HEK293 (cell line): ENCODE measurements around the gene B4GALT2.

ENCODE experiments used
- CTCF ChIA-PET: fragments of 350-600 bp; formaldehyde crosslinking; extraction: SDS; loops from one replicate; lab custom pipeline; 2021; ENCODE audit warnings: antibody characterized with exemption; lab: Yijun Ruan, JAX
- POLR2A ChIA-PET: fragments of 300-600 bp; formaldehyde crosslinking; extraction: SDS; loops from one replicate; lab custom pipeline; 2020; ENCODE audit warnings: antibody characterized with exemption, inconsistent platforms; lab: Yijun Ruan, JAX
- H3K27ac ChIP-seq: fragments of 200-500 bp; sonication (Bioruptor generic); 2 replicates; pipeline ENCODE4 v1.5.1; 2014; ENCODE audit warnings: low read depth, low read length, control low read depth, inconsistent platforms; ENCODE audit errors: extremely low read depth
- H3K36me3 ChIP-seq, 2 experiments: fragments of 200-500 bp in 1 of 2; sonication (Bioruptor generic) in 1 of 2; 1 replicate in 1 of 2; 2 replicates in 1 of 2; pipeline ENCODE4 v1.5.1; 2014 to 2017; ENCODE audit warnings: inconsistent platforms in 2 of 2, low read length in 2 of 2; ENCODE audit not compliant: control insufficient read depth in 2 of 2, insufficient read depth in 1 of 2
- H3K4me1 ChIP-seq: fragments of 200-500 bp; sonication (Bioruptor generic); 2 replicates; pipeline ENCODE4 v1.5.1; 2014; ENCODE audit warnings: mild to moderate bottlenecking, low read length, inconsistent platforms; ENCODE audit not compliant: control insufficient read depth, insufficient read depth
- H3K4me3 ChIP-seq: 2 replicates; pipeline ENCODE4 v1.5.1; 2011; ENCODE audit warnings: low read depth, mild to moderate bottlenecking, control low read depth, low read length, moderate library complexity
- H3K9me3 ChIP-seq: fragments of 200-500 bp; sonication (Bioruptor generic); 2 replicates; pipeline ENCODE4 v1.5.1; 2014; ENCODE audit warnings: low read depth, low read length, inconsistent platforms; ENCODE audit not compliant: control insufficient read depth, insufficient read depth
- ATF2 ChIP-seq: fragments of 450-650 bp; formaldehyde crosslinking; IDR thresholded peaks from 2 replicates; pipeline ENCODE4 v1.5.1; 2016; ENCODE audit warnings: missing biosample characterization, missing genetic modification characterization, low read depth
- CTCF ChIP-seq: fragments of 450-650 bp; formaldehyde crosslinking; IDR thresholded peaks from 2 replicates; pipeline ENCODE4 v1.5.1; 2016; ENCODE audit warnings: missing biosample characterization, missing genetic modification characterization
- EGR2 ChIP-seq: fragments of 450-650 bp; formaldehyde crosslinking; IDR thresholded peaks from 2 replicates; pipeline ENCODE4 v1.5.1; 2016; ENCODE audit warnings: low read depth, missing biosample characterization, missing genetic modification characterization
- GLI2 ChIP-seq: fragments of 450-650 bp; formaldehyde crosslinking; IDR thresholded peaks from 2 replicates; pipeline ENCODE4; 2017; ENCODE audit warnings: missing biosample characterization, missing genetic modification characterization, low read depth, borderline replicate concordance
- HOXC10 ChIP-seq: sonication (generic); formaldehyde crosslinking; IDR thresholded peaks from 2 replicates; pipeline ENCODE4 v1.8.1; 2023; ENCODE audit warnings: mild to moderate bottlenecking, missing genetic modification reagents
- KLF16 ChIP-seq: fragments of 450-650 bp; formaldehyde crosslinking; IDR thresholded peaks from 2 replicates; pipeline ENCODE4 v1.5.1; 2017; ENCODE audit warnings: missing biosample characterization, missing genetic modification characterization
- WT1 ChIP-seq: fragments of 450-650 bp; formaldehyde crosslinking; IDR thresholded peaks from 2 replicates; pipeline ENCODE4 v1.5.1; 2016; ENCODE audit warnings: missing biosample characterization, missing genetic modification characterization
- ZBTB48 ChIP-seq: fragments of 450-650 bp; formaldehyde crosslinking; IDR thresholded peaks from 2 replicates; pipeline ENCODE4 v1.5.1; 2016; ENCODE audit warnings: missing biosample characterization, missing genetic modification characterization
- ZBTB7A ChIP-seq: fragments of 450-650 bp; formaldehyde crosslinking; IDR thresholded peaks from 2 replicates; pipeline ENCODE4 v1.5.1; 2016; ENCODE audit warnings: low read depth, missing biosample characterization, missing genetic modification characterization
- ZNF132 ChIP-seq: fragments of 450-650 bp; formaldehyde crosslinking; IDR thresholded peaks from 2 replicates; pipeline ENCODE4 v1.5.1; 2017; ENCODE audit warnings: missing biosample characterization, missing genetic modification characterization, borderline replicate concordance
- ZNF19 ChIP-seq: fragments of 450-650 bp; formaldehyde crosslinking; IDR thresholded peaks from 2 replicates; pipeline ENCODE4; 2016; ENCODE audit warnings: missing biosample characterization, missing genetic modification characterization, low read depth
- ZNF211 ChIP-seq: fragments of 450-650 bp; formaldehyde crosslinking; IDR thresholded peaks from 2 replicates; pipeline ENCODE4 v1.5.1; 2016; ENCODE audit warnings: low read depth, missing biosample characterization, missing genetic modification characterization
- ZNF302 ChIP-seq: fragments of 450-650 bp; formaldehyde crosslinking; IDR thresholded peaks from 2 replicates; pipeline ENCODE4 v1.5.1; 2016; ENCODE audit warnings: missing biosample characterization, missing genetic modification characterization, low read depth
- ZNF394 ChIP-seq: fragments of 450-650 bp; formaldehyde crosslinking; IDR thresholded peaks from 2 replicates; pipeline ENCODE4 v1.5.1; 2016; ENCODE audit warnings: missing biosample characterization, missing genetic modification characterization, mild to moderate bottlenecking, moderate library complexity, borderline replicate concordance
- ZNF398 ChIP-seq: fragments of 450-650 bp; formaldehyde crosslinking; IDR thresholded peaks from 2 replicates; pipeline ENCODE4 v1.5.1; 2017; ENCODE audit warnings: missing biosample characterization, missing genetic modification characterization
- ZNF624 ChIP-seq: fragments of 450-650 bp; formaldehyde crosslinking; IDR thresholded peaks from 2 replicates; pipeline ENCODE4 v1.5.1; 2017; ENCODE audit warnings: missing biosample characterization, missing genetic modification characterization
- ZNF664 ChIP-seq: fragments of 450-650 bp; formaldehyde crosslinking; IDR thresholded peaks from 2 replicates; pipeline ENCODE4 v1.5.1; 2016; ENCODE audit warnings: missing biosample characterization, missing genetic modification characterization
- ZNF791 ChIP-seq: fragments of 450-650 bp; formaldehyde crosslinking; IDR thresholded peaks from 2 replicates; pipeline ENCODE4 v1.5.1; 2016; ENCODE audit warnings: missing biosample characterization, missing genetic modification characterization
- ZSCAN30 ChIP-seq: fragments of 450-650 bp; IDR thresholded peaks from 2 replicates; pipeline ENCODE4 v1.5.1; 2018; ENCODE audit warnings: missing biosample characterization, mild to moderate bottlenecking, missing genetic modification characterization, moderate library complexity
- TF ChIP-seq, protein P1 (sequence below): fragments of 450-650 bp; formaldehyde crosslinking; IDR thresholded peaks from 2 replicates; pipeline ENCODE4 v1.5.1; 2017; ENCODE audit warnings: missing biosample characterization, missing genetic modification characterization
- TF ChIP-seq, protein P2 (sequence below): fragments of 450-650 bp; formaldehyde crosslinking; IDR thresholded peaks from 2 replicates; pipeline ENCODE4 v1.5.1; 2016; ENCODE audit warnings: missing biosample characterization, missing genetic modification characterization
- TF ChIP-seq, protein P3 (sequence below): fragments of 450-650 bp; formaldehyde crosslinking; IDR thresholded peaks from 2 replicates; pipeline ENCODE4 v1.5.1; 2016; ENCODE audit warnings: missing biosample characterization, missing genetic modification characterization

The B4GALT2 gene

GRCh38 chr1:44024031-44024902 is 45.3 kb downstream of the B4GALT2 start:
- POLR2A ChIA-PET = no interaction called here
- no peak for TF ChIP-seq EGR2 (tag by site-specific recombination)
- TF ChIP-seq HOXC10 (CRISPR knock-in tag) = no peak
- TF ChIP-seq, protein P1, sequence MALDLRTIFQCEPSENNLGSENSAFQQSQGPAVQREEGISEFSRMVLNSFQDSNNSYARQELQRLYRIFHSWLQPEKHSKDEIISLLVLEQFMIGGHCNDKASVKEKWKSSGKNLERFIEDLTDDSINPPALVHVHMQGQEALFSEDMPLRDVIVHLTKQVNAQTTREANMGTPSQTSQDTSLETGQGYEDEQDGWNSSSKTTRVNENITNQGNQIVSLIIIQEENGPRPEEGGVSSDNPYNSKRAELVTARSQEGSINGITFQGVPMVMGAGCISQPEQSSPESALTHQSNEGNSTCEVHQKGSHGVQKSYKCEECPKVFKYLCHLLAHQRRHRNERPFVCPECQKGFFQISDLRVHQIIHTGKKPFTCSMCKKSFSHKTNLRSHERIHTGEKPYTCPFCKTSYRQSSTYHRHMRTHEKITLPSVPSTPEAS (tag by site-specific recombination) = no peak
- TF ChIP-seq WT1 (tag by site-specific recombination) = no peak
- no peak for TF ChIP-seq ZNF302 (tag by site-specific recombination)
- no peak for TF ChIP-seq ATF2
- TF ChIP-seq, all 188 proteins: peak for 0
- Histone ChIP-seq H3K36me3 (no peaks in the 10 kb centered on the region), H3K9me3 (no peaks in the 10 kb centered on the region), H3K4me3 (no peak overlapping the region), H3K27ac (no peak overlapping the region), H3K4me1 (no peaks in the 10 kb centered on the region)
- CTCF ChIA-PET = interaction anchor here (0.7 to 1.1 kb wide), 3 partner anchors 12 to 89 kb away, joined by 4 to 8 read pairs (median 4); no protein-coding TSS in a partner anchor

DNA sequence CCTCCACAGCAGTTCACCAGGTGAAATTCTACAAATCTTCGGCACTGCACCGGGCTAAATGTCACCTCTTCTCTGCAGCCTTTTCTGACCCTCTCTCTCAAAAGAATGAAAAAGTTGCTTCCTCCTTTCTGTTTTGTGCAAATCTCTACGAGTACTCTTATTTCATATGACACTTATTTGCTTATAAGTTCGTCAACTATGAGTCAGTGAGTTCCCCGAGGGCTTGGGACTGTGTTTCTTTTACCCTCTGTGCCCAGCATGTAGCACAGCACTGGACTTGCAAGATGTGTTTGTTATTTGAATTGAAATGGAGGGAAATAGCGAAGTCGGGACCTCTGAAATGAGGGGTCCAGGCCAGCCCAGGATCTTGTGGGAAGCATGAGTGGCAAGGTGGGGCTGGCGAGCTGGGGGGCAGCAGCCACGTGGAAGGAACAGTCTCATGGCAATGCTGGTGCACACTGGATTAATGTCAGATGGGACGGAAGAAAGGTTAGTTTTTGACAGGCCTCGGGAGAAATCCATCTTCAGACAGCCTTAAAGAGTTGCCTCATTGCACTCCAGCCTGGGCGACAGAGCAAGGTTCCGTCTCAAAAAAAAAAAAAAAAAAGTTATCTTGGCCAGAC is 46.0 kb downstream of the B4GALT2 start:
- H3K4me3 ChIP-seq = no peak overlapping the region
- ChIA-PET POLR2A (no interaction called here), CTCF (interaction anchor here (0.7 to 2.9 kb wide), 3 partner anchors 11 to 90 kb away, joined by 4 to 14 read pairs (median 4); no protein-coding TSS in a partner anchor)
- no peaks in the 10 kb centered on the region for H3K36me3 ChIP-seq
- no peaks in the 10 kb centered on the region for H3K9me3 ChIP-seq
- no peaks in the 10 kb centered on the region for H3K4me1 ChIP-seq
- no peak overlapping the region for H3K27ac ChIP-seq
- no peak for TF ChIP-seq ZSCAN30
- no peak for TF ChIP-seq ZBTB7A
- no peak for TF ChIP-seq ZNF394 (tag by site-specific recombination)
- TF ChIP-seq CTCF = no peak
- TF ChIP-seq KLF16 (tag by site-specific recombination) = no peak
- TF ChIP-seq ZNF664 (tag by site-specific recombination) = no peak
- no peak for TF ChIP-seq ZNF624 (tag by site-specific recombination)
- TF ChIP-seq ZNF132 = no peak
- TF ChIP-seq, protein P2, sequence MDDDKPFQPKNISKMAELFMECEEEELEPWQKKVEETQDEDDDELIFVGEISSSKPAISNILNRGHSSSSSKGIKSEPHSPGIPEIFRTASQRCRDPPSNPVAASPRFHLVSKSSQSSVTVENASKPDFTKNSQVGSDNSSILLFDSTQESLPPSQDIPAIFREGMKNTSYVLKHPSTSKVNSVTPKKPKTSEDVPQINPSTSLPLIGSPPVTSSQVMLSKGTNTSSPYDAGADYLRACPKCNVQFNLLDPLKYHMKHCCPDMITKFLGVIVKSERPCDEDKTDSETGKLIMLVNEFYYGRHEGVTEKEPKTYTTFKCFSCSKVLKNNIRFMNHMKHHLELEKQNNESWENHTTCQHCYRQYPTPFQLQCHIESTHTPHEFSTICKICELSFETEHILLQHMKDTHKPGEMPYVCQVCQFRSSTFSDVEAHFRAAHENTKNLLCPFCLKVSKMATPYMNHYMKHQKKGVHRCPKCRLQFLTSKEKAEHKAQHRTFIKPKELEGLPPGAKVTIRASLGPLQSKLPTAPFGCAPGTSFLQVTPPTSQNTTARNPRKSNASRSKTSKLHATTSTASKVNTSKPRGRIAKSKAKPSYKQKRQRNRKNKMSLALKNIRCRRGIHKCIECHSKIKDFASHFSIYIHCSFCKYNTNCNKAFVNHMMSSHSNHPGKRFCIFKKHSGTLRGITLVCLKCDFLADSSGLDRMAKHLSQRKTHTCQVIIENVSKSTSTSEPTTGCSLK (tag by site-specific recombination) = no peak
- TF ChIP-seq ZNF398 = no peak
- no peak for TF ChIP-seq ZNF19 (tag by site-specific recombination)
- TF ChIP-seq ZNF211 (tag by site-specific recombination) = no peak
- TF ChIP-seq, protein P3, sequence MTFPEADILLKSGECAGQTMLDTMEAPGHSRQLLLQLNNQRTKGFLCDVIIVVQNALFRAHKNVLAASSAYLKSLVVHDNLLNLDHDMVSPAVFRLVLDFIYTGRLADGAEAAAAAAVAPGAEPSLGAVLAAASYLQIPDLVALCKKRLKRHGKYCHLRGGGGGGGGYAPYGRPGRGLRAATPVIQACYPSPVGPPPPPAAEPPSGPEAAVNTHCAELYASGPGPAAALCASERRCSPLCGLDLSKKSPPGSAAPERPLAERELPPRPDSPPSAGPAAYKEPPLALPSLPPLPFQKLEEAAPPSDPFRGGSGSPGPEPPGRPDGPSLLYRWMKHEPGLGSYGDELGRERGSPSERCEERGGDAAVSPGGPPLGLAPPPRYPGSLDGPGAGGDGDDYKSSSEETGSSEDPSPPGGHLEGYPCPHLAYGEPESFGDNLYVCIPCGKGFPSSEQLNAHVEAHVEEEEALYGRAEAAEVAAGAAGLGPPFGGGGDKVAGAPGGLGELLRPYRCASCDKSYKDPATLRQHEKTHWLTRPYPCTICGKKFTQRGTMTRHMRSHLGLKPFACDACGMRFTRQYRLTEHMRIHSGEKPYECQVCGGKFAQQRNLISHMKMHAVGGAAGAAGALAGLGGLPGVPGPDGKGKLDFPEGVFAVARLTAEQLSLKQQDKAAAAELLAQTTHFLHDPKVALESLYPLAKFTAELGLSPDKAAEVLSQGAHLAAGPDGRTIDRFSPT (tag by site-specific recombination) = no peak
- no peak for TF ChIP-seq ZNF791 (tag by site-specific recombination)
- no peak for TF ChIP-seq GLI2 (tag by site-specific recombination)
- no peak for TF ChIP-seq ZBTB48
